Measurements from ENCODE around the gene INPP5F. TPM values are rescaled to one million over a fixed set of nuclear protein-coding genes. Genes with fewer than 3 reads are reported as not detected.

The INPP5F gene
- total RNA-seq, 2 experiments from 2014 or later: 10.9 to 12.6 TPM

DNA sequence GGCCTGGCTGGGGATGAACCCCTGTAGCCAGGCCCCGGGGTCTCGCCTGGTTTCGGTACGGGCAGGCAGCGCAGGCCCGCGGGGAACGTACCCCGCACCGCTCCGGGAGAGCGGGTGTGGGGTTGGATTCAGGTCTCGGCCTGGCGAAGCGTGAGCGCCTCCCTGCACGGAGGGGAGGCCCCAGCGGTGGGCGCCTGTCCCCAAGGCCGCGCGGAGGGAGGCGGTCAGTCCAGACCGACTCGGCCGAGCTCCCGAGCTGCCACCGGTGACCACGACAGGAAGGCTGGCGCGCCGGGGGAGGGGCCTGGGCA is 378 bp upstream of the INPP5F start:
- H3K4me3 Mint-ChIP-seq: peak overlapping the region; percentile 86
- DNase-seq: no peak
- peaks cover 47% of the 10 kb centered on the region for H3K4me1 Mint-ChIP-seq

DNA sequence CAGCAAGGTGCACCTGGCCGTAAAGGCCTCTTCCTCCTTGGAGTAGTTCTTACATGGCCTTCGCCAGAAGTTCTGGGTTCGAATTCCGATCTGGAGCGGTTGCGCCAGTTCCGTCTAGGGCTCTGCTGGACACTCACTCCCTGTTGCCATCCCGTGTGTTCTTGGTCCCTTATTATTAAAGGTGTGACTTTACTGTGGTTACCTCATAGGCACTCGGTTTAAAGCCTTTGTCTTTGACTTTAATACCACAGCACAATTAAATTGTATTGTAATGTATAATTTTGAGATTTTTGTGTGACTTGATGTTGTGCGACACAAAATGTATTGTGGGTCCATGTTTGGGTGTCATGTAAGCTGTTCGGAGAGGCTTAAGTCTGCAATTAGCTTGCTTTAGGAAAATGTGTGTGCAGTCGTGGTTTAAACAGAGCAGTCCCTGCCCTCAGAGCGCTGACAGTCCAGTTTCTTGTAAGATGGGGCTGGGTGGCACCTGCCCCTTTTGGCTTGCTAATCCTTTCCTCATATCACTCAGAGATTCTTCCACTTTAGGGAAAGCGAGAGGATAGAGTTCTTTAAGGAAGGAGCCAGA is 919 bp downstream of the INPP5F start:
- CTCF ChIA-PET: interaction anchor here (0.6 to 4.2 kb wide), 8 partner anchors 13 to 136 kb away, joined by 3 to 19 read pairs (median 4); partner anchors contain the start of gene BAG3
- intact Hi-C loops (cut with DNase I, micrococcal nuclease): loop anchor here (1.0 to 10.0 kb wide), 9 partner anchors 40 to 644 kb away; partner anchors contain the start of genes RGS10 (in 2 of the 2), BAG3 (in 1 of the 2), DENND10 (in 1 of the 2) and EIF3A (in 1 of the 2)
- Mint-ChIP-seq H3K9me3 (ENCODE audit: low read depth) (no peaks in the 10 kb centered on the region), H3K36me3 (ENCODE audit: low read depth) (peaks cover 7% of the 10 kb centered on the region), H3K27me3 (no peaks in the 10 kb centered on the region), H3K27ac (peak overlapping the region; percentile 73), H3K4me3 (peak overlapping the region; percentile 86), H3K4me1 (peaks cover 47% of the 10 kb centered on the region)
- peak; percentile 22 for DNase-seq
- POLR2A ChIA-PET: interaction anchor here (1.0 to 1.9 kb wide), 6 partner anchors 11 to 146 kb away, joined by 3 to 12 read pairs (median 4); partner anchors contain the start of gene MCMBP
- ATAC-seq: no peak

More for the DNA sequence above, 378 bp upstream of the INPP5F start:
- CTCF ChIA-PET: interaction anchor here (0.6 to 2.5 kb wide), 8 partner anchors 20 to 453 kb away, joined by 3 to 19 read pairs (median 4); no protein-coding TSS in a partner anchor
- peak overlapping the region; percentile 69 for H3K27ac Mint-ChIP-seq
- no peaks in the 10 kb centered on the region for H3K27me3 Mint-ChIP-seq
- no peak for ATAC-seq
- H3K9me3 Mint-ChIP-seq (ENCODE audit: low read depth): peaks cover 2% of the 10 kb centered on the region
- peaks cover 7% of the 10 kb centered on the region for H3K36me3 Mint-ChIP-seq (ENCODE audit: low read depth)
- intact Hi-C loops (cut with DNase I, micrococcal nuclease): loop anchor here (1.0 to 10.0 kb wide), 11 partner anchors 18 to 970 kb away; partner anchors contain the start of genes RGS10 (in 2 of the 2), DENND10 (in 1 of the 2), EIF3A (in 1 of the 2) and MCMBP (in 1 of the 2)
- POLR2A ChIA-PET: interaction anchor here (0.7 to 1.9 kb wide), 6 partner anchors 13 to 147 kb away, joined by 3 to 12 read pairs (median 5); partner anchors contain the start of gene MCMBP

DNA sequence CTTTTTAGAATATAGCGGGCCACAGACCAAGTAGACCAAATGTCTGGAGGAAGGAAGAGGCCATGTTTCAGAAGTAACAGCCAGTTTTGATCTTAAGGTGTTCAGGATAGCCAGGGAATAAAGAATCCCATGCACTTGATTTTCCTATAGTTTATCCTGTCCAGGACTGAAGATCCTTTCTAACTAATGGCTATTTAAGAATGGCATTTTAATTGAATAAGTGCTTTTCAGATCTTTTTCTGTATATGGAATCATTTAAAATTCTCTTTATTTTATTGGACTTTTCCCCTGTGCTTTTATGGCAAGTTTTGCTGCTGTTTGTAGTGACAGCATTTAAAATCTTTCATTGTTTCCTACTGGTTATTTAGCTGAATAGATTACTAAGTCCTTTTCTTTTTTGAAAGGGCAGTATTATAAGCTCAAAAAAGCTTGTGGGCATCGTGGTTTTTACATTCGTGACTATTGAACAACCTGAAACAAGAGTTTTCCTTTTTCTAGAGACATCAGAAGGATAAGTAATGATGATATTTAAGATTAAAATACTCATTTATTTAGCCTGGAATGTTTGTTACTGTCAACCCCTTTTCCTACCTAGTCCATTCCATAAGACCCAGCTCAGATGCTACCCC is 2.4 kb downstream of the INPP5F start:
- Mint-ChIP-seq H3K9me3 (ENCODE audit: low read depth) (no peaks in the 10 kb centered on the region), H3K27me3 (no peaks in the 10 kb centered on the region), H3K4me1 (peaks cover 46% of the 10 kb centered on the region), H3K27ac (peak overlapping the region; percentile 65), H3K36me3 (ENCODE audit: low read depth) (peaks cover 7% of the 10 kb centered on the region), H3K4me3 (peak overlapping the region; percentile 86)
- intact Hi-C loops (cut with DNase I, micrococcal nuclease): loop anchor here (5.0 to 10.0 kb wide), 4 partner anchors 186 to 646 kb away; partner anchors contain the start of genes RGS10 (in 2 of the 2), DENND10 (in 1 of the 2) and EIF3A (in 1 of the 2)
- POLR2A ChIA-PET: interaction anchor here (0.5 to 0.8 kb wide), 2 partner anchors 9 to 24 kb away, joined by 3 read pairs; no protein-coding TSS in a partner anchor
- DNase-seq (no peak), ATAC-seq (no peak)
- CTCF ChIA-PET: interaction anchor here (0.7 to 4.2 kb wide), 6 partner anchors 14 to 135 kb away, joined by 3 to 19 read pairs (median 6); no protein-coding TSS in a partner anchor

DNA sequence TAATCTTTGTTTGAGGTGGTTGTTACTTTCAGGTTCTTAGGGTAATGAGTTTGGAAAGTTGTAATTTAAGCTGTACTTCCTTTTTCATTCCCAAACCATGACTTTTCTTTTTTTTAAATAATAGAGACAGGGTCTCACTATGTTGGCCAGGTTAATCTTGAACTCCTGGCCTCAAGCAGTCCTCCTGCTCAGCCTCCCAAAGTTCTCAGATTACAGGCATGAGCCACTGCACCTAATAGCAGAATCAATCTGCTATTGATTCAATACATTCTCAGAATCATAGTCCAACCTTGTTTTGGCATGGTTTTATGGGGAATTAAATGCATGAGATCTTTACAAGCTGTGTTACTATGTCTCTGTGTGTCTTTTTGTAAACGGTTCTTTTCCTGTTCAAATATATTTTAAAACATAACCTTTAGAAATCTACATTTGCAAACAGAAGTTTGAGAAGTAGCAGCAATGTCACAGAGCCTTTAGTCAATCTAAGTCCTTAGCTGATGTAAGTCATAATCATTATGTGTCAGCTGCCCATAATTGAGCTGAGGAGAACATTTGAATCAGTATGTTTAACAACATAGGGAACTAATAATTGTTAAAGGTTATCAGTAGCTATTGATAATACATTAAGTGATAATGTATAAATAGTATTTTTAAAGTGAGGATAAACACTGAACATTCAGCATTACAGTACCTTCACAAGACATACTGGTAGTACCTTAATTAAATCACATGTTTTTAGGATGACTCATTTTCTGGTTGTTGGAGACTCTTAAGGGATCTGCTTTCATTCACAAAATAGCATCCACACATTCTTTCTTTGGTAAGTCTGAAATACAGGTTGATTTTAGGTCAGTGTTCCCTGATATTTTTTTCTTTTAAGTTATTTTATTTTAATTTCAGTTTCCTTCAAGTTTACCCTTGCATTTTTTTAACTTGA is 8.8 kb downstream of the INPP5F start:
- peak; percentile 75 for ATAC-seq
- H3K4me1 Mint-ChIP-seq: peaks cover 45% of the 10 kb centered on the region
- peak overlapping the region; percentile 6 for H3K27ac Mint-ChIP-seq

DNA sequence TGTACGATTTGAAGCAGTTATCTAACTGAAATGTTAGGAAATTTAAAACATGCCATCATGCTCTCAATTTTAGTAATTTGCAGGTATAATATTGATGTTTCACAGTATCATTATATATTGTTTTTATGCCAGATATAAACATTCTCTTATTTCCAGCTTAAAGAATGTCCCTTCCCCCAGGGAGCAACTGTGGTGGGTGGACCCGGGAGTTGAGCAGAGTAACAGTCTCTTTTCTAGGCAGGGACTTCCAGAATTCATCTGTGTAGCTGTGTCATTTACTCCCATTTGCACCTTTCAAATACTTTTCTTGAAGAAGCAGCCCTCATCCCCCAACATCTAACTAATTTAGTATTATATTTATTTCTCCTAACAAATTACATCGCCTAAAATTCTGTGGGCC is 9.6 kb downstream of the INPP5F start:
- H3K4me3 Mint-ChIP-seq: no peak overlapping the region
- H3K36me3 Mint-ChIP-seq (ENCODE audit: low read depth): peaks cover 3% of the 10 kb centered on the region
- H3K27ac Mint-ChIP-seq: no peak overlapping the region
- no peaks in the 10 kb centered on the region for H3K9me3 Mint-ChIP-seq (ENCODE audit: low read depth)
- ATAC-seq: no peak
- H3K4me1 Mint-ChIP-seq: peaks cover 46% of the 10 kb centered on the region
- CTCF ChIA-PET: interaction anchor here (0.6 to 2.6 kb wide), 8 partner anchors 15 to 247 kb away, joined by 3 to 14 read pairs (median 3); no protein-coding TSS in a partner anchor
- H3K27me3 Mint-ChIP-seq: no peaks in the 10 kb centered on the region
- no peak for DNase-seq
- intact Hi-C loops (cut with DNase I, micrococcal nuclease): loop anchor here in 1 of 2 experiments (5.0 kb wide), 1 partner anchor 33 kb away; no protein-coding TSS in a partner anchor
- POLR2A ChIA-PET: interaction anchor here (1.0 kb wide), 1 partner anchor 30 kb away, joined by 3 read pairs; no protein-coding TSS in a partner anchor

More for the DNA sequence above, 8.8 kb downstream of the INPP5F start:
- Mint-ChIP-seq H3K9me3 (ENCODE audit: low read depth) (no peaks in the 10 kb centered on the region), H3K4me3 (no peak overlapping the region), H3K36me3 (ENCODE audit: low read depth) (peaks cover 7% of the 10 kb centered on the region), H3K27me3 (no peaks in the 10 kb centered on the region)
- no peak for DNase-seq
- CTCF ChIA-PET: interaction anchor here (0.7 to 1.5 kb wide), 6 partner anchors 16 to 47 kb away, joined by 3 to 8 read pairs (median 3); no protein-coding TSS in a partner anchor
- POLR2A ChIA-PET: interaction anchor here (1.0 kb wide), 1 partner anchor 29 kb away, joined by 3 read pairs; no protein-coding TSS in a partner anchor
- intact Hi-C loops (cut with DNase I, micrococcal nuclease): loop anchor here in 1 of 2 experiments (5.0 kb wide), 1 partner anchor 32 kb away; no protein-coding TSS in a partner anchor

DNA sequence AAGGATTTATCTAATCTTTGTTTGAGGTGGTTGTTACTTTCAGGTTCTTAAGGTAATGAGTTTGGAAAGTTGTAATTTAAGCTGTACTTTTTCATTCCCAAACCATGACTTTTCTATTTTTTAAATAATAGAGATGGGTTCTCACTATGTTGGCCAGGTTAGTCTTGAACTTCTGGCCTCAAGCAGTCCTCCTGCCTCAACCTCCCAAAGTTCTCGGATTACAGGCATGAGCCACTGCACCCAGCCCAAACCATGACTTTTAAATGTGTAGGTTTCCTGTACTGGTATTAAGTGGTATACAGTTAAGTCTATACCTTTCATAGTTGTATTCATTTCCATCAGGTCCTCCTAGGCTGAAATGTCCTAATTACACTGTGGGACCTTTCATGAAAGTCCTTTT is 10.4 kb downstream of the INPP5F start:
- no peaks in the 10 kb centered on the region for H3K36me3 Mint-ChIP-seq (ENCODE audit: low read depth)
- H3K27ac Mint-ChIP-seq: no peak overlapping the region
- DNase-seq: no peak
- no peaks in the 10 kb centered on the region for H3K9me3 Mint-ChIP-seq (ENCODE audit: low read depth)
- ChIA-PET POLR2A (no interaction called here), CTCF (interaction anchor here (0.6 to 2.6 kb wide), 3 partner anchors 15 to 123 kb away, joined by 3 to 14 read pairs (median 6); no protein-coding TSS in a partner anchor)
- H3K4me1 Mint-ChIP-seq: peaks cover 46% of the 10 kb centered on the region
- intact Hi-C loops (cut with DNase I, micrococcal nuclease): loop anchor here in 1 of 2 experiments (5.0 kb wide), 1 partner anchor 34 kb away; no protein-coding TSS in a partner anchor
- no peaks in the 10 kb centered on the region for H3K27me3 Mint-ChIP-seq
- no peak for ATAC-seq
- no peak overlapping the region for H3K4me3 Mint-ChIP-seq

DNA sequence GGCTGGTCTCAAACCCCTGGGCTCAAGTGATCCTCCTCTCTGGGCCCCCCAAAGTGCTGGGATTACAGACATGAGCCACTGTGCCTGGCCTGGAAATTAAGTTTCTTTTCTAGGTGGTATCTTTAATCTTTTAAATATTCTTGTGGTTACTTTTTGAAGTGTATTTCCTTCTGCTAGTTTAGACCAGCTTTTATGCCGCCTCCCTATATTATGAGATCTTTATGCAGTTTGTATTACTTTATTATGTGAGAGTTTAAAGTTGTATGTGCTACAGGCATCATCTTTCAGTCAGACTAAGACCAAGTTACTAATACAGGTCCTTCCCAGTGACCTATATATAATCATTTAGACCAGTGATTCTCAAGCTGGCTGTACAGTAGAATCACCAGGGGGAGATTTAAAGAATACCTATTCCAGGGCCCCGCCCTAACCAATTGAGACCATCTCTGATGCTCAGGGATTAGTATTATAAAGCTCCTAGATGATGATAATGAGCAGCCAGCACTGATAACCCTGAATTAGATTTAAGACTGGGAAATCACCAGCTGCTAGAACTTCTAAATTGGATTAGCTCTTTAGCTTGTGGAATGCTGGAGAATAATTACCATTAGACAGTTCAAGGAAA is 11.3 kb downstream of the INPP5F start:
- Mint-ChIP-seq H3K4me3 (no peak overlapping the region), H3K4me1 (peaks cover 46% of the 10 kb centered on the region), H3K9me3 (ENCODE audit: low read depth) (no peaks in the 10 kb centered on the region), H3K36me3 (ENCODE audit: low read depth) (no peaks in the 10 kb centered on the region), H3K27ac (no peak overlapping the region), H3K27me3 (no peaks in the 10 kb centered on the region)
- ChIA-PET CTCF (interaction anchor here (0.6 to 2.6 kb wide), 12 partner anchors 11 to 641 kb away, joined by 3 to 14 read pairs (median 4); no protein-coding TSS in a partner anchor), POLR2A (interaction anchor here (0.6 kb wide), 1 partner anchor 9 kb away, joined by 3 read pairs; no protein-coding TSS in a partner anchor)
- intact Hi-C loops (cut with DNase I, micrococcal nuclease): loop anchor here in 1 of 2 experiments (5.0 kb wide), 1 partner anchor 35 kb away; no protein-coding TSS in a partner anchor
- ATAC-seq (peak; percentile 35), DNase-seq (no peak)

DNA sequence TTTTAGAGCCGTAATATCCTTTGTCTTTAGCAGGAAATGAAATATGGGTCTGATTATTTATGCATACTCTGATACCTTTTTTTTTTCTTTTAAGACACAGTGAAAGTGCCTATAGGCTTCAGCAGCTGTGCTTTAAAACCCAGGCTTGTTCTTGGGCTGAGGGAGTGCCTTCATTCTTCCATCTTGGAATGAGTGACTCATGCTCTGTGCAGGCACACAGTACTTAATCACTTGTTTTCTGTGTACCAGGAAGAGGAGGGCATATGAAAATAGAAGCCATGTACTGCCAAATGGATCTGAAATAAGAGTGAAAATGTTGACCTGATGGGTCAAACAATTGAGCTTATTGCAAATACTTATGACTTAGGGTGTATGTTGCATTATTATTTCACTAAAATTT is 12.0 kb downstream of the INPP5F start:
- Mint-ChIP-seq H3K4me3 (no peak overlapping the region), H3K36me3 (ENCODE audit: low read depth) (no peaks in the 10 kb centered on the region), H3K9me3 (ENCODE audit: low read depth) (no peaks in the 10 kb centered on the region), H3K27me3 (no peaks in the 10 kb centered on the region), H3K4me1 (peaks cover 46% of the 10 kb centered on the region), H3K27ac (no peak overlapping the region)
- intact Hi-C loops (cut with DNase I, micrococcal nuclease): loop anchor here in 1 of 2 experiments (5.0 kb wide), 1 partner anchor 36 kb away; no protein-coding TSS in a partner anchor
- DNase-seq: peak; percentile 25
- CTCF ChIA-PET: interaction anchor here (0.6 to 2.6 kb wide), 10 partner anchors 10 to 122 kb away, joined by 3 to 14 read pairs (median 4); no protein-coding TSS in a partner anchor
- POLR2A ChIA-PET: interaction anchor here (0.6 kb wide), 2 partner anchors 9 to 12 kb away, joined by 3 read pairs; partner anchors contain the start of gene INPP5F
- peak; percentile 82 for ATAC-seq

DNA sequence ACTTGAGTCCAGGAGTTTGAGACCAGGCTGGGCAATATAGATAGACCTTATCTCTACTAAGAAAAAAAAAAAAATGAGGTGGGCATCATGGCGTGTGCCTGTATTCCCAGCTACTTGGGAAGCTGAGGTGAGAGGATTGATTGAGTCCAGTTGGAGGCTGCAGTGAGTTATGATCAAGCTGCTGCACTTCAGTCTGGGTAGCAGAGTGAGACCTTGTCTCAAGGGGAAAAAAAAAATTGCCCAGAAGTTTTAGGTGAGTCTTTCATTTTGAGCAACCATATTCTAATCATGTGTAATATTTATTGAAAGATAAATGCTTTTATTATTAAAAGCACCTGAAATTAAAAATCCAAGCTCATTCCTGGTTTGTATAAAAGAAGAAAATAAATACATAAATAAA is 13.1 kb downstream of the INPP5F start:
- intact Hi-C loops (cut with DNase I, micrococcal nuclease): loop anchor here in 1 of 2 experiments (5.0 kb wide), 1 partner anchor 37 kb away; no protein-coding TSS in a partner anchor
- H3K27ac Mint-ChIP-seq: no peak overlapping the region
- no peaks in the 10 kb centered on the region for H3K27me3 Mint-ChIP-seq
- CTCF ChIA-PET: interaction anchor here (0.5 to 1.5 kb wide), 4 partner anchors 98 to 483 kb away, joined by 3 to 6 read pairs (median 3); no protein-coding TSS in a partner anchor
- no peaks in the 10 kb centered on the region for H3K9me3 Mint-ChIP-seq (ENCODE audit: low read depth)
- no peaks in the 10 kb centered on the region for H3K36me3 Mint-ChIP-seq (ENCODE audit: low read depth)
- peaks cover 43% of the 10 kb centered on the region for H3K4me1 Mint-ChIP-seq
- ATAC-seq (no peak), DNase-seq (no peak)
- POLR2A ChIA-PET: no interaction called here
- no peak overlapping the region for H3K4me3 Mint-ChIP-seq

DNA sequence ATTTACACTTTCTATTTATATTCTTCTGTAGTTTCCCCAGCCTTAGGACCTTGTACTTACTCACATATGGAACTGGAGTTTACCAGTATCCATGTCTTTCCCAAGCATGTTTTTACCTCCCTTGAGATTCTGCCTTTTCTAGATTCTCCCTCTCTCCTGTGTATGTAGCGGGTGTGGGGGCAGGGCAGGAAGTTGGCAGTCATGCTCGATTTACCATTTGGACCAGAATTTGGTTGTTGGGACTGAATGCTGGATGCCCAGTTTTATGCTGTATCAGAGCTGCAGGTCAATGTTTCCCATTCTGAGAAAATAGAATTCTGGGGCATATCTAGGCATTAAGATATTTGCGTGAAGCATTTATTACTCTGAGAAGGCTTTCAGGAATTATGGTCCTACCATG is 14.2 kb downstream of the INPP5F start:
- POLR2A ChIA-PET: no interaction called here
- Mint-ChIP-seq H3K9me3 (ENCODE audit: low read depth) (no peaks in the 10 kb centered on the region), H3K36me3 (ENCODE audit: low read depth) (no peaks in the 10 kb centered on the region), H3K4me1 (peaks cover 47% of the 10 kb centered on the region), H3K27me3 (no peaks in the 10 kb centered on the region), H3K27ac (no peak overlapping the region), H3K4me3 (no peak overlapping the region)
- DNase-seq (no peak), ATAC-seq (no peak)
- intact Hi-C loops (cut with DNase I, micrococcal nuclease): no loop called here
- CTCF ChIA-PET: no interaction called here
